Measurements from ENCODE around the gene MKS1.

DNA sequence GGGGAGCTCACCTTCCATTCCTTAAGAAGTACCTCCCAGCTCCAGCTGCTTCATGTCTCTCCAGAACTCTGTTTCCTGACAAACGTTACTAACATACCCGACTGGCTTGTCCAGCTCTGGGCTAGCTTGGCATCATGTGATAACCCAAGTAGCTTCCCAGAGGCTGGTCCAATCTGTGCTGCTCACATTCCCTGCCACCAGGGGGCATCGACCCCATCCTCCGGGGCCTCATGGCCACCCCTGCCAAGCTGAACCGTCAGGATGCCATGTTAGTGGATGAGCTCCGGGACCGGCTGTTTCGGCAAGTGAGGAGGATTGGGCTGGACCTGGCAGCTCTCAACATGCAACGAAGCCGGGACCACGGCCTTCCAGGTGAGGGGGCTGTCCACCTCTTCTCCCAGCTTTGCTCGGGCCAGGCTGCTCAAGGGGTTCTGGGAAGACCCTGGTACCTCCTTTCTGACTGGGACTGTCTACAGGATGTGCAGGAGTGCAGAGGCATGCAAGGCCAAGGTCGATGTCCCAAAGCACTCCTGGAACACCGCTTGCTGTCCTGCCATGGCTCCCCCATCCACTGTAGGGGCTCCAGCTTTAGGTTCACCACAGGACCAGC is 18.9 kb downstream of the MKS1 start:
- TF ChIP-seq POLR2AphosphoS5 (IDR thresholded peaks at IDR 0.05) (no peak), CTCF (IDR thresholded peaks at IDR 0.05) (peak in 1 of 2 donors; percentile 47), POLR2A (IDR thresholded peaks at IDR 0.05) (no peak), EP300 (IDR thresholded peaks at IDR 0.05) (no peak)
